OCI-M1 (cell line): ENCODE data around the gene SLC16A11.
"Not testable (repeated sequence)": the region's sequence is repeated elsewhere in the genome, so short reads cannot be mapped to it uniquely, and the experiment has no call there.

ENCODE experiments used
- DNase-seq: peaks from one replicate; lab custom pipeline; 2025; lab: John Stamatoyannopoulos, UW

SLC16A11 gene

DNA sequence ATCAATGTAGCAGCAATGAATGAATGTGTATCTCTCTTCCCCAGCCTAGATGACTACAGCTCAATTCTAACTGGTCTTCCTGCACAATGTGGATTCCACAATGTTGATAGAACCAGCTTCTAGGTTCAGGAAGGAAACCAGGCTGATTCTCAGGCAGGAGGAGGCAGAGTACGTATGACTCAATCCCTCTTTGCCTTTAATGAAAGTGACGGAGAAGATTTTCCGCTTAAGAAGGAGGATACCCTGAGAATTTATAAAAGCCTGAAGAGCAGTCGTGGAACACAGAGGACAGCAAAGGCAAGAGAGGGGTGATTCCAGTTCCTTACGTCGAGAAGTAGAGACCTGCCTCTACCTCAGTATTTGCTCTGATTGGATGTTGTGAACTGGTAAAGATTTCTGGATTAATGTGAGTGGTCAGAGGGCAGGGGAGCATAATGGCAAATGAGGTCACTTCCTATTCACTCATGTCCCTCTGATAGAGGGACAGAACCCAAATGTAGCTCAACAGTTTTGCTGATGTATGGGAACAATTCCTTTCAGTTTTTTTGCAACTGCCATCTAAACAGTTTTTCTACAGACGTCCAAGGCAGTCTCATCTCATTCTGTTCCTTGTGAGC lies 15.0 kb upstream of the SLC16A11 start:
- DNase-seq = no peak

- DNase-seq = no peak
Measured at GRCh38 chr17:7056386-7056785, 12.5 kb upstream of the SLC16A11 start.

GRCh38 chr17:7050583-7050982 lies 6.7 kb upstream of the SLC16A11 start:
- not testable (repeated sequence) for DNase-seq

GRCh38 chr17:7048968-7049367 lies 5.1 kb upstream of the SLC16A11 start:
- DNase-seq = no peak

- no peak for DNase-seq
Measured at GRCh38 chr17:7047566-7047965, 3.7 kb upstream of the SLC16A11 start.

DNA sequence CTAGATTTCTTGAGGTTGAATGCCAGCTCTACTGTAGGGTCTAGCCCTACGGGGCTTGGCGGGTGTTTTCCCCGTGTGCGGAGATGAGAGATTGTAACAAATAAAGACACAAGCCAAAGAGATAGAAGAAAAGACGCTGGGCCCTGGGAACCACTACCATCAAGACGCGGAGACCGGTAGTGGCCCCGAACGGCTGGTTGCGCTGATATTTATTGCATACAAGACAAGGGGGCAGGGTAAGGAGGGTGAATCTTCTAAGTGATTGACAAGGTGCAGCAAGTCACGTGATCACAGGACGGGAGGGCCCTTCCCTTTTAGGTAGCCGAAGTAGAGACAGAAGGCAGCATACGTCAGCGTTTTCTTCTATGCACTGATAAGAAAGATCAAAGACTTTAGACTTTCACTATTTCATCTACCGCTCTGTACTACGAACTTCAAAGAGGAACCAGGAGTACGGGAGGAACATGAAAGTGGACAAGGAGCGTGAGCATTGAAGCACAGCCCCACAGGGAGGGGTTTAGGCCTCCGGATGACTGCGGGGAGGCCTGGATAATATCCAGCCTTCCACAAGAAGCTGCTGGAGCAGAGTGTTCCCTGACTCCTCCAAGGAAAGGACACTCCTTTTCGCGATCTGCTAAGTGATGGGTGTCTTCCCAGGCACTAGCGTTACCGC lies 3.0 kb upstream of the SLC16A11 start:
- DNase-seq = peak; percentile 94

GRCh38 chr17:7046127-7046724 lies 2.3 kb upstream of the SLC16A11 start:
- DNase-seq = no peak

- peak; percentile 88 for DNase-seq
Measured at GRCh38 chr17:7045492-7046126, 1.7 kb upstream of the SLC16A11 start.

DNA sequence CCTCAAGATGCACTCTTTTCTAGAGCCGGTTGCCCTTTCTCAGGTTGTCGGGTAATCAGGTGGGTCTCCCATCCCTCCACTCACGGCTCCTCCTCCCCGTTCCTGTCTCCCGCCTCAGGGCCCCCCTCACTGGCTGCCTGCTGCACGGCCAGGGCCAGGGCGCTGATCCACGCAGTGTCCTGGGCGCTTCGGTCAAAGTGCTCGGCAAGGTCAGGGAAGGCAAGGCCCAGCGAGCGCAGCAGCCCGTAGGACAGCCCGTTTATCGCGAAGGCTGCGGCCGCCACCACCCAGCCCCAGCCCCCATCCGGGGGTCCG lies 753 bp downstream of the SLC16A11 start:
- no peak for DNase-seq

- no peak for DNase-seq
Measured at GRCh38 chr17:7042501-7043181, 1.3 kb downstream of the SLC16A11 start.

DNA sequence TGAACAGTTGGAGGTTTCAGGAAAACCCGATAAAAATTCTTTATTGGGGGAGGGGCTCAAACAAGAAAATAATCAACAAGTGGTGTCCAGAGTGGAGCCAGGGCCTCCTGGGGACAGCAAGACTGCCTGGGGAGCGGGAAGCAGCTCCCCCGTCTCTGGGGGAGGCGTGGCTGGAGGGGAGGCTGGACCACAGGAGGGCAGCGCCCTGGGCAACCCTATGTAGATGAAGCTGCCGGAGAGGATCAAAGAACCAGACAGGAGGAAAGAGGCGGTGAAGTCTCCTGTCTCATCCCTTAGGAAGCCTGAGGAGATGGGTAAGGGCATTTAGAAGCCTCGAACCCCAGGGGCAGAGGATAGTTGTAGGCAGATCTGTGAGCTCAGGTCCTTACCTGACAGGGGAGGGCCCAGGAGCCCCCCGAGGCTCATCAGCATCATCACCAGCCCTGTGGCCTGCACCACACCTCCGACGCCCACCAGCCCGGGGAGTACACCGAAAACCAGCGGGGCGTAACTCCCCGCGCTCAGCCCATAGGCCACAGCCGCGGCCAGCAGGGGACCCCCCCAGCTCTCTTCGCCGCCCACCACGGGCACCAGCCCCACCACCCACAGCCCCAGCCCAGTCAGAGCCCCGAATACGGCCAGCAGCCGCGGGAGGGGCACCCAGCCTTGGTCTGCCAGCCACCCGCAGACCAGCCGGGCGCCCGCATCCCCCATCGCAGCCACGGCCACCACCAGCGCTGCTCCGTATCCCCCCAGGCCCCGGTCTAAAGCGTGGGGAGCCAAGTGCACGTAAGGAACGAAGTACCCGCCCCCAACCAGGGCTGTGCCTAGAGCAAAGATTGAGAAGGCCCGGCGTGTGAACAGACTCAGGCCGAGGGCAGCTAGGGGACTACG lies 2.0 kb downstream of the SLC16A11 start:
- DNase-seq = no peak

GRCh38 chr17:7039832-7040231 lies 4.1 kb downstream of the SLC16A11 start:
- no peak for DNase-seq

- DNase-seq = no peak
Measured at GRCh38 chr17:7038025-7038862, 5.6 kb downstream of the SLC16A11 start.

GRCh38 chr17:7035591-7036368 lies 8.1 kb downstream of the SLC16A11 start, which contains the start of gene SLC16A13:
Gene SLC16A13, plus strand, starts transcription at chr17:7036015. Its CDS starts 368 bp downstream, at chr17:7036383.
- DNase-seq = peak; percentile 97

DNA sequence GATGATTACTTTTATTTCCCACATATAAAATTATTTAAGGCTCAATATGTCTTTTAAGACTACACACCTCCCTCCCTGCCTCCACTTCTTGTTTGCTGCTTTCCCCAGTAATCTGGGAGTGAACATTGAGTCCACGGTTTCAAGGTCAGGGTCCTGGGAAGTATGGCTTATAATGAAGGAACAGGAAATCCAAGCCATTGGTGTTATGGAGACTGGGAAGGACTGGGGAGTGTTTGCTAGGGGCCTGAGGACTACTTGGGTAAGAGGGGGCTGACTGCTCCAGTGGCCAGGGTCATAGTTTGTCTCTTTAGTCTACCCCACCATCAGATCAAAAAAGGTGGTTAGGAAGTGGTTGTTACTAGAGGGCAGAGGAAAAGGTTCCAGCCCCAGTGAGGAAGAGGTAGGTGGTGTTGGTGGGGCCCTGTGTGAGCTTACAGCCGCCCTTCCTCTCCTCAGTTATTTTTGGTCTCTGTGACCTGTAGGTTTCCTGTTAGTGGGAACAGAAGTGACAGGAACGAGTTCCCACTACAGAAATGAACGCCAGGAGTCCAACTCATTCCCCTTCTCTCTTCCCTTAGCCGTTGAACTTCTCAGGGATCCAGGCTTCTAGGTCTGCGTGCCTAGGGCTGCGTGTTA lies 8.8 kb downstream of the SLC16A11 start:
- DNase-seq = no peak

GRCh38 chr17:7029659-7030058 lies 14.2 kb downstream of the SLC16A11 start:
- DNase-seq = no peak

GRCh38 chr17:7029096-7029495 lies 14.8 kb downstream of the SLC16A11 start:
- DNase-seq = no peak

DNA sequence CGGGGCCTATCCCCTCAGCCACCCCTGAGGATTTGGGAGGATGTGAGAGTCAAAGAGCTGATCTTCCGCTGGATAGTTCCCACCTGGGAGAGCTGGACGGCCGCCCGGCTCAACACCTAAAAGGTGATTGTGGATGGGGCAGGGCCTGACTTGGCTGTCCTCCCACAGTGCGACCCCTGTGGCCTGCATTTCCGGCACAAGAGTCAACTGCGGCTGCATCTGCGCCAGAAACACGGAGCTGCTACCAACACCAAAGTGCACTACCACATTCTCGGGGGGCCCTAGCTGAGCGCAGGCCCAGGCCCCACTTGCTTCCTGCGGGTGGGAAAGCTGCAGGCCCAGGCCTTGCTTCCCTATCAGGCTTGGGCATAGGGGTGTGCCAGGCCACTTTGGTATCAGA lies 16.6 kb downstream of the SLC16A11 start:
- no peak for DNase-seq

DNA sequence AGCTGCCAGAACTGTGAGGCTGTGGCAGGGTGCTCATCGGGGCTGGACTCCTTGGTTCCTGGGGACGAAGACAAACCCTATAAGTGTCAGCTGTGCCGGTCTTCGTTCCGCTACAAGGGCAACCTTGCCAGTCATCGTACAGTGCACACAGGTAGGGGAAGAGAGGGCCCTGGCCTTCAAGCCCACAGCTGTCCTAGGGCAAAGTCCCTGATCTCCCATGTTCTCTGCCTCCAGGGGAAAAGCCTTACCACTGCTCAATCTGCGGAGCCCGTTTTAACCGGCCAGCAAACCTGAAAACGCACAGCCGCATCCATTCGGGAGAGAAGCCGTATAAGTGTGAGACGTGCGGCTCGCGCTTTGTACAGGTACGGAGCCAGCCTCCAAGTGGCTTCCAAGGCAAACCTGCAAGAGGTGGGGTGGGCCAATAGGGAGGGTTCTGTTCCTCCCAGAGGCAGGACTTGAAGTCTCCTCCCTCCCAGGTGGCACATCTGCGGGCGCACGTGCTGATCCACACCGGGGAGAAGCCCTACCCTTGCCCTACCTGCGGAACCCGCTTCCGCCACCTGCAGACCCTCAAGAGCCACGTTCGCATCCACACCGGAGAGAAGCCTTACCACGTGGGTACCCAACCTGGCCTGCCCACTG lies 17.3 kb downstream of the SLC16A11 start:
- DNase-seq = no peak
